Hepatocyte (in vitro differentiated cells): Measurements from ENCODE around the gene LRRC4C. TPM values are rescaled to one million over a fixed set of nuclear protein-coding genes. Genes with fewer than 3 reads are reported as not detected.

Experiments used
- DNase-seq: peaks from one replicate; pipeline ENCODE4 v3.0.0-alpha.2; 2016; ENCODE audit warnings: low spot score
- H2AFZ ChIP-seq: fragments of 200-600 bp; sonication (generic); 2 replicates; pipeline ENCODE4 v1.6.0; 2016; ENCODE audit warnings: antibody characterized with exemption, mild to moderate bottlenecking
- H3K27ac ChIP-seq: fragments of 200-600 bp; sonication (generic); 2 replicates; pipeline ENCODE4 v1.5.1; 2016; ENCODE audit warnings: mild to moderate bottlenecking
- H3K27me3 ChIP-seq: fragments of 200-600 bp; sonication (generic); 2 replicates; pipeline ENCODE4 v1.6.1; 2016
- H3K36me3 ChIP-seq: fragments of 200-600 bp; sonication (generic); replicated peaks from 2 replicates; pipeline ENCODE4 v1.5.1; 2016; ENCODE audit warnings: low read depth; ENCODE audit not compliant: insufficient read depth
- H3K4me1 ChIP-seq: fragments of 200-600 bp; sonication (generic); 2 replicates; pipeline ENCODE4 v1.5.1; 2016; ENCODE audit warnings: mild to moderate bottlenecking, moderate library complexity; ENCODE audit not compliant: insufficient read depth
- H3K4me2 ChIP-seq: fragments of 200-600 bp; sonication (generic); 2 replicates; pipeline ENCODE4 v1.6.0; 2016
- H3K4me3 ChIP-seq: fragments of 200-600 bp; sonication (generic); 2 replicates; pipeline ENCODE4 v1.5.1; 2016; ENCODE audit warnings: mild to moderate bottlenecking
- H3K79me2 ChIP-seq: fragments of 200-600 bp; sonication (generic); 2 replicates; pipeline ENCODE4 v1.6.0; 2017; ENCODE audit warnings: mild to moderate bottlenecking
- H3K9me2 ChIP-seq: fragments of 200-600 bp; sonication (generic); replicated peaks from 2 replicates; pipeline ENCODE4 v1.6.0; 2017; ENCODE audit warnings: mild to moderate bottlenecking; ENCODE audit not compliant: insufficient read depth
- H3K9me3 ChIP-seq: fragments of 200-600 bp; sonication (generic); 2 replicates; pipeline ENCODE4 v1.5.1; 2016; ENCODE audit warnings: low read depth, mild to moderate bottlenecking
- H4K20me1 ChIP-seq: fragments of 200-600 bp; sonication (generic); 2 replicates; pipeline ENCODE4 v1.6.0; 2016; ENCODE audit warnings: mild to moderate bottlenecking; ENCODE audit not compliant: insufficient read depth, poor library complexity, severe bottlenecking
- EZH2 ChIP-seq: fragments of 200-600 bp; sonication (generic); IDR thresholded peaks from 2 replicates; pipeline ENCODE4 v1.6.1; 2016; ENCODE audit warnings: antibody characterized with exemption, mild to moderate bottlenecking, borderline replicate concordance
- EZH2phosphoT487 ChIP-seq: fragments of 200-600 bp; sonication (generic); IDR thresholded peaks from one replicate; pipeline ENCODE4 v1.6.1; 2018; ENCODE audit warnings: antibody characterized with exemption, mild to moderate bottlenecking, low read depth, moderate library complexity; ENCODE audit not compliant: unreplicated experiment, severe bottlenecking
- WGBS: methylation state at CpG from one replicate; pipeline ENCODE4 v1.1.6; 2016; ENCODE audit warnings: low lambda C conversion rate; ENCODE audit errors: missing lambda C conversion rate; 5-methylcytosine and 5-hydroxymethylcytosine counted together
- polyA plus RNA-seq: library from polyadenylated mRNA; unstranded; fragments of >200 nt; fragmentation: Nextera tagmentation; extraction: Ambion mirVana; gene quantifications from 2 replicates; pipeline ENCODE4 v1.2.1, GENCODE V29; 2016
- total RNA-seq: library from RNA; depleted of rRNA; stranded (reverse); fragments of >200 nt; gene quantifications from 2 replicates; pipeline ENCODE4 v1.2.3, GENCODE V29; 2014
- TF ChIP-seq, protein P1 (sequence below): fragments of 200-600 bp; sonication (generic); IDR thresholded peaks from 2 replicates; pipeline ENCODE4 v1.5.1; 2016; ENCODE audit warnings: antibody characterized with exemption, mild to moderate bottlenecking; ENCODE audit not compliant: poor library complexity

The LRRC4C gene
- total and polyA plus RNA-seq, 2 experiments from 2014 or later: 1.1 to 3.1 TPM

DNA sequence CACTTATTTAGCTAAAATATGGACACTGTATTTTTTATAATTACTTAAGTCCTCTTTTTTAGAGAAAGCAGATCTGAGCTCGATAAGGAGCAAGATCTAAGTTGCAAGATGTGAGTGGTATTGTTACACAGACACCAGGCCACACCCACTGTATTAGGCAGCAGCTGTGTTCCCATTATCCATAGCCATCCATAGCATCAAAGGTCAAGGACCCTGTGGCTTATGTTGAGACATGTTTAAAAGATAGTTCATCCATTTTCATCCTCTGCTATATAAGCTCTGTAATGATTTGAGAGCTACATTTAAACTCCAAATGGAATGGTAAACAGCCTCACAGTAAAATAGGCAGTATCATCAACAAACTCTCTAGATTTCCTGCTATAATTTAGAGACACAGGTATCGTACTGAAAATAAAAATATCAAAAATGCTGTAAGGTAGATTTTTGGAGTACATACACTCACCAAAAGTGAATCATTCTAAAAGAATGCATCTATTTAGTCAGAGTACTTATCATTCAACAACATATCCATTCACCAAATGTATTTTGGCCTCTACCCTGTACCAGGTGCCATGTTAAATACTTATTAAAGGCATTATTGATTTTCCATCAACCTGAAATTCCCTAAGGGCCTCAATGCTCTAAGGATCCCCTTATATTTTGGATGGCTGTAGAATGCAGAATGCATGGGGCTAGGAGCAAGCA lies 574.0 kb downstream of the LRRC4C start:
- H3K36me3 ChIP-seq: no peaks in the 10 kb centered on the region
- H3K27ac ChIP-seq: no peak overlapping the region
- H3K9me2 ChIP-seq: no peaks in the 10 kb centered on the region
- H4K20me1 ChIP-seq: no peaks in the 10 kb centered on the region
- 74% methylated on average over 2 of the region's 2 CpGs for WGBS
- H3K4me2 ChIP-seq: no peak overlapping the region
- TF ChIP-seq, protein P1, sequence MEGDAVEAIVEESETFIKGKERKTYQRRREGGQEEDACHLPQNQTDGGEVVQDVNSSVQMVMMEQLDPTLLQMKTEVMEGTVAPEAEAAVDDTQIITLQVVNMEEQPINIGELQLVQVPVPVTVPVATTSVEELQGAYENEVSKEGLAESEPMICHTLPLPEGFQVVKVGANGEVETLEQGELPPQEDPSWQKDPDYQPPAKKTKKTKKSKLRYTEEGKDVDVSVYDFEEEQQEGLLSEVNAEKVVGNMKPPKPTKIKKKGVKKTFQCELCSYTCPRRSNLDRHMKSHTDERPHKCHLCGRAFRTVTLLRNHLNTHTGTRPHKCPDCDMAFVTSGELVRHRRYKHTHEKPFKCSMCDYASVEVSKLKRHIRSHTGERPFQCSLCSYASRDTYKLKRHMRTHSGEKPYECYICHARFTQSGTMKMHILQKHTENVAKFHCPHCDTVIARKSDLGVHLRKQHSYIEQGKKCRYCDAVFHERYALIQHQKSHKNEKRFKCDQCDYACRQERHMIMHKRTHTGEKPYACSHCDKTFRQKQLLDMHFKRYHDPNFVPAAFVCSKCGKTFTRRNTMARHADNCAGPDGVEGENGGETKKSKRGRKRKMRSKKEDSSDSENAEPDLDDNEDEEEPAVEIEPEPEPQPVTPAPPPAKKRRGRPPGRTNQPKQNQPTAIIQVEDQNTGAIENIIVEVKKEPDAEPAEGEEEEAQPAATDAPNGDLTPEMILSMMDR: no peak
- no peak for TF ChIP-seq EZH2phosphoT487
- H3K79me2 ChIP-seq: no peaks in the 10 kb centered on the region
- H3K27me3 ChIP-seq: no peaks in the 10 kb centered on the region
- no peak overlapping the region for H2AFZ ChIP-seq
- no peaks in the 10 kb centered on the region for H3K4me1 ChIP-seq
- H3K4me3 ChIP-seq: no peak overlapping the region
- H3K9me3 ChIP-seq: no peaks in the 10 kb centered on the region
- DNase-seq: no peak

DNA sequence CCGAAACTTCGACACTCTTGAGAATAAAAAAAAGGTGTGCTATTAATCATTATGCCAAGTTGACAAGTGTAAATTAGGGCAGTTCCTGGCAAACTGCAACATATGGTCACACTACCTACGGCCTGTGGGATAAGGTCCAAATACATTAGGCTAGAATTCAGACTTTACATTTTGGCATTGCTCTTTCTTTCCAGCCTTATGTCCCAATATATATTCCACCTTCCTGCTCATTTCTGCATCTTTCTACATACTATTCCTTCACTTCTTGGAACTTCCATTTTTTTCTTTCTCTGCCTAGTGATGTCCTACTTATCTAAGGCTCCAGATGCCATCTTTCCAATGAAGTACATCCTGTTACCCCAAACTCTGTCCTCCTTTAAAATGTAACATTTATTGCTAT lies 577.2 kb downstream of the LRRC4C start:
- no peak overlapping the region for H3K4me2 ChIP-seq
- no peaks in the 10 kb centered on the region for H3K79me2 ChIP-seq
- 87% methylated on average over 3 of the region's 3 CpGs for WGBS
- no peaks in the 10 kb centered on the region for H3K4me1 ChIP-seq
- no peak overlapping the region for H2AFZ ChIP-seq
- no peak for DNase-seq
- H4K20me1 ChIP-seq: no peaks in the 10 kb centered on the region
- no peaks in the 10 kb centered on the region for H3K27me3 ChIP-seq
- no peaks in the 10 kb centered on the region for H3K9me3 ChIP-seq
- H3K9me2 ChIP-seq: no peaks in the 10 kb centered on the region
- H3K4me3 ChIP-seq: no peak overlapping the region
- no peaks in the 10 kb centered on the region for H3K36me3 ChIP-seq
- no peak overlapping the region for H3K27ac ChIP-seq
- TF ChIP-seq, protein P1: no peak
- TF ChIP-seq EZH2phosphoT487 (no peak), EZH2 (no peak)

DNA sequence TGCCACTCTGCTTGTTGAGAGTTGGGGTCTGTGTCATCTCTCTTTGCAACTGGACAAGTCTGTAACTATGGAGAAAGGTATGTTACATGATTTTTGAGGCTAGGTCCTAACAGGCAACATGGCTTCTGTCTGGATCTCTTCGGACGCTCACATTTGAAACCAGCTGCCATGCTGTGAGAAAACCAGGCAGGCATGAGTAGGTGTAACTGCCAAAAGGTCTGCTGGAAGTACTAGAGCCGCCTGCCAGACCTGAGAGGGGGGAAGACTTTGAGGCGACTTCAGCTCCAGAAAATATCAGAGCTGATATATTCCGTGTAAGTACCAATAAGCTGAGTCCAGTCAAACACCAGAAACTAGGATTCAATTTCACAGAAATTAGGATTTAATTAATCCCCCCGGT lies 579.5 kb downstream of the LRRC4C start:
- WGBS: 90% methylated on average over 6 of the region's 6 CpGs
- H3K79me2 ChIP-seq: no peaks in the 10 kb centered on the region

More for the DNA sequence above, 579.5 kb downstream of the LRRC4C start:
- no peaks in the 10 kb centered on the region for H3K27me3 ChIP-seq
- H3K9me3 ChIP-seq: no peaks in the 10 kb centered on the region
- TF ChIP-seq EZH2phosphoT487 (no peak), EZH2 (no peak)
- TF ChIP-seq, protein P1: no peak
- no peaks in the 10 kb centered on the region for H3K36me3 ChIP-seq
- no peak overlapping the region for H2AFZ ChIP-seq
- no peaks in the 10 kb centered on the region for H4K20me1 ChIP-seq
- no peaks in the 10 kb centered on the region for H3K9me2 ChIP-seq
- no peak for DNase-seq
- no peaks in the 10 kb centered on the region for H3K4me1 ChIP-seq
- H3K4me2 ChIP-seq: no peak overlapping the region
- no peak overlapping the region for H3K4me3 ChIP-seq
- H3K27ac ChIP-seq: no peak overlapping the region
